HG03066 (cell line): ENCODE data around the gene SMOC1.

Experiments
- ATAC-seq: cut with Tn5 transposase; IDR thresholded peaks from one replicate; pipeline ENCODE4 v1.9.1; 2021; ENCODE audit warnings: low read depth; ENCODE audit not compliant: unreplicated experiment

The SMOC1 gene

DNA sequence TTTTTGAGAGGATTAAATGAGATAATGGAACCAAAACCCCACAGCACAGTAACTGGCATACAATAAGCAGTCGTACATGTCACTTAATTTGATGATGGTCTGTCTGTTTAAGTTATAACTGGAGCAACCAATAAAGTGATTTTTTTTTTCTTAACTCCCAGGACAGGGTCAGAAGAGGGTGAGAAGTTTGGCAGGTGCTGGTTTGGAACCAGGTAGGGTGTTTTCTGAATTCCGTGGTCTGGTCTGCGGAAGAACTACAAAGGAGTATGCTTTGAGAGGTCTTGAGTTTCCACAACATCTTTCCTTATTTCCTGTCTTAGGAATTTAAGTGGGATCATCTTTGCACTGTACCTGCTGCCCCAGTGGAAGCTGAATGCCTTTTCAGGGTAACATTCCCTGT is 197.8 kb downstream of the SMOC1 start:
- ATAC-seq = no peak

DNA sequence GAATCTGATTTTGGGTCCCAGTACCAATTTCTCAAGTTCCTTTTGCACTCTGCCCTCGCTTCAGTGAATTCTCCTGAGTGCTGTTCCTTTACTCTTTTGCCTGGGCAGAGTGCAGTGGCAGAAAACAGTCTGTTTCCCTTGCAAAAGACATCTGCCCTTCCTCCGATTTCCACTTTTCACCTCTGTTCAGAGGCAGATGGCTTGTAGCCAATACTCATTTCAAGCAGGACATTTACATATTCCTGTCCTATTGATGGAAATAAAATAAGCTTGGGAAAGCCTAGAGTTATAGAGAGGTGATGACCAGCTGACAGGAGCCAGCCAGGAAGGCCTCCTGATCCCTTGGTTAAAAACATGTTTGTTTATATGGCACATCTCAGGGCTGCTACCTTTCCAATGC is 198.5 kb downstream of the SMOC1 start:
- ATAC-seq = no peak

DNA sequence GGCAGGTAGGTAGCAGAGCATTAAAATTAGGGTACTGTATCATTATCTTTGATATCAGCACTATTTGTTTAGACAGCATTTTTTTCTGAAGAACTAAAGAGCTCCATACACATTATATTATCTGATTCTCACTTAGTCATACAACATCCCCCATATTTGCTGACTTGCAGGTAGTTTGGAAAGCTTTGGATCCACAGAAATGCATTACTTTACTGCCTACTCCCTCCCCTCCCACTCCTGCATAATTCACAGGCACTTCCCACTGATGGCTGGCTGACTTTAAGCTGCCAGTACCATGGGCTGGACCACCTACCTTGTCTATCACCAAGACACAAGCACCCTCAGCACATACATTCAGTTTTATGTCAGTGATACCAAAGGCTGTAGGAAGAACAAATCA is 199.1 kb downstream of the SMOC1 start:
- ATAC-seq = no peak

DNA sequence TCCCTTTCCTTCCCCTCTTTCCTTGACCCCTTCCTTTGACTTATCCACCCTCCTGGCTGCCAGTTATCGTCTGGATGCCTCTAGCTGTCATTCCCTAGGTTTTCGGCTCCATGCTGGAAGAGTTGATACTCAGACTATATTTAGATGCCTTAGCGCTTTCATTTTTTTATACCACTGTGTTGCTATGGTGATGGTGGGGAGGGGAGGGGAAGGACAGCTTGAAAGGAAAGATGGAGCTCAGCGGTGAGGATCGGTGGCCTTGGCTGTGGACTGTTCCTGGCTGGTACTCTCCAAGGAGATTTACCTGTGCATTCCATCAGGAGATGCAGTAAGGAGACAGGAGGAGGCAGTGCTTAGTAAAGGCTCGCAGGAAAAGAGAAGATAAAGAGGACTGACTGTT is 200.9 kb downstream of the SMOC1 start:
- ATAC-seq = no peak
